Epithelial cell of proximal tubule (primary cell): ENCODE results near the gene ERC2. TPM values are rescaled to one million over a fixed set of nuclear protein-coding genes. Genes with fewer than 3 reads are reported as not detected.

Experiments used
- DNase-seq: peaks from one replicate; pipeline ENCODE4 v3.0.0-alpha.2; 2011; ENCODE audit warnings: low read depth
- H3K4me3 ChIP-seq: 2 replicates; pipeline ENCODE4 v1.5.1; 2011; ENCODE audit warnings: low read depth, mild to moderate bottlenecking, low read length
- CTCF ChIP-seq: conservative IDR thresholded peaks from 2 replicates; pipeline ENCODE4 v1.5.1; 2012; ENCODE audit warnings: low read depth, mild to moderate bottlenecking, low read length
- total RNA-seq: library from RNA; depleted of rRNA; stranded (reverse); fragments of >200 nt; gene quantifications from 2 replicates; pipeline ENCODE4 v1.2.3, GENCODE V29; 2015

The ERC2 gene
- total RNA-seq, 1 donor from 2014 or later, result 2.7 TPM

- DNase-seq, result no peak
- TF ChIP-seq CTCF, result no peak
- no peak overlapping the region for H3K4me3 ChIP-seq
Measured at GRCh38 chr3:55698831-55699230, 769.4 kb downstream of the ERC2 start.

DNA sequence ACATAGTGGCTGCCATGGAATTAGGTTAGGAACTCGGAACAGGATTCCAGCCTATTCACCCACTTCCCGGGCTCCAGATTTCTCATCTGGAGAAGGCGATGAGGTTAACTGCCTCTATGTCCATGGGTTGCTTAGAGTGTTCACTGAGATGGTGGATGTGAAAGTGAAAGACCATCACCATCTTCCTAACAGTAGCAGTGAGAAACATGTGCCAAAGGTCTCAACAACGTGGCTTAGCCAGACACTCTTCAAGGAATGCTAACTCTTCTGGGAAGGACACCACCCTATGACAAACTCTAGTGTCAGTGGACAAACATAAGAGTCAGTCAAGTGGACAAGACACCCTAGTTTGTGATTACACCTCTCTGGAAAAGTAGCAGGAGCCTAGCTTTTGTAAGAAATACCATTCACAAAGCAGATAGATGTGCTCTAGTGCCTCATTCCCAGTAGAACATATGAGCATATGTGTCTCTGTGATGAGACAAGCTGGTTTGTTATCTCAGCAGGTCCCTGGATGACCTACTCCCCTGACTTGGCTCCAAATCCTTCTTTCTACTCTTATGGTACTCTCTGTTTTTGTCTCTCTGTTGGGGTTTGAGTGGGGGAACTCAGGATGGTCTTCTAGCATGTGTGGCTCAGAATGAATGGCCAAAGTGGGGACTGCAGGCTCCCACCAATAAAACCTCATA, 770.9 kb downstream of the ERC2 start:
- no peak for TF ChIP-seq CTCF
- DNase-seq, result no peak
- no peak overlapping the region for H3K4me3 ChIP-seq

GRCh38 chr3:55692957-55693558, 775.2 kb downstream of the ERC2 start:
- DNase-seq, result no peak
- TF ChIP-seq CTCF, result no peak

GRCh38 chr3:55692295-55692956, 775.8 kb downstream of the ERC2 start:
- no peak for DNase-seq
- no peak for TF ChIP-seq CTCF
- no peak overlapping the region for H3K4me3 ChIP-seq

More at GRCh38 chr3:55692957-55693558, 775.2 kb downstream of the ERC2 start:
- no peak overlapping the region for H3K4me3 ChIP-seq

- no peak for DNase-seq
- TF ChIP-seq CTCF, result no peak
Measured at GRCh38 chr3:55691141-55691540, 777.1 kb downstream of the ERC2 start.

GRCh38 chr3:55690726-55691125, 777.5 kb downstream of the ERC2 start:
- no peak for DNase-seq
- TF ChIP-seq CTCF, result no peak
- H3K4me3 ChIP-seq, result no peak overlapping the region

More at GRCh38 chr3:55691141-55691540, 777.1 kb downstream of the ERC2 start:
- H3K4me3 ChIP-seq, result no peak overlapping the region
